ENCODE data around the gene THYN1.

The THYN1 gene

DNA sequence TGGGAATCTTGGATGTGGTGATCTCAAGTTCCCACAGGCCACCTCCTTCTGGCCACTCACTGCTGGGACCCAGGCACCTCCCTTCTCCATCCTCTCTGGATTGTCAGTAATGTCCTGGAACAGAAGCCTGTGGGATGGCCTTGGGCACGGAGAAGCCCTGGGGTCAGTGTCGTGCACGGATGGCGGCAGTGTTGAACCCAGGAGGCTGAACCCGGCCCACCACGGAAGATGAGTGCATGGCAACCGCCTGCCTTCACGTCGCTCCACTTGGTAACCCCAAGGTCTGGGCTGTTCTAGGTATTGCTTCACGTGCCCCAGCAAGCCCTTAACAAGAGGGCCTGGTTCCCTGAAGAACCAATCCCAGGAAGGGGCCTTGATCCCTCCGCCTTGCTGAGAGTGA, 7.1 kb downstream of the THYN1 start:
- no peaks in the 10 kb centered on the region for H3F3A ChIP-seq (ENCODE audit: insufficient read depth, low read length)
- no peak overlapping the region for H3K9ac ChIP-seq (ENCODE audit: low read length)
- H2AFZ ChIP-seq (ENCODE audit: low read length) = no peak overlapping the region
- H4K20me1 ChIP-seq (ENCODE audit: insufficient read depth, low read length) = no peaks in the 10 kb centered on the region
- TF ChIP-seq, protein P1, sequence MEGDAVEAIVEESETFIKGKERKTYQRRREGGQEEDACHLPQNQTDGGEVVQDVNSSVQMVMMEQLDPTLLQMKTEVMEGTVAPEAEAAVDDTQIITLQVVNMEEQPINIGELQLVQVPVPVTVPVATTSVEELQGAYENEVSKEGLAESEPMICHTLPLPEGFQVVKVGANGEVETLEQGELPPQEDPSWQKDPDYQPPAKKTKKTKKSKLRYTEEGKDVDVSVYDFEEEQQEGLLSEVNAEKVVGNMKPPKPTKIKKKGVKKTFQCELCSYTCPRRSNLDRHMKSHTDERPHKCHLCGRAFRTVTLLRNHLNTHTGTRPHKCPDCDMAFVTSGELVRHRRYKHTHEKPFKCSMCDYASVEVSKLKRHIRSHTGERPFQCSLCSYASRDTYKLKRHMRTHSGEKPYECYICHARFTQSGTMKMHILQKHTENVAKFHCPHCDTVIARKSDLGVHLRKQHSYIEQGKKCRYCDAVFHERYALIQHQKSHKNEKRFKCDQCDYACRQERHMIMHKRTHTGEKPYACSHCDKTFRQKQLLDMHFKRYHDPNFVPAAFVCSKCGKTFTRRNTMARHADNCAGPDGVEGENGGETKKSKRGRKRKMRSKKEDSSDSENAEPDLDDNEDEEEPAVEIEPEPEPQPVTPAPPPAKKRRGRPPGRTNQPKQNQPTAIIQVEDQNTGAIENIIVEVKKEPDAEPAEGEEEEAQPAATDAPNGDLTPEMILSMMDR (IDR thresholded peaks at IDR 0.05; ENCODE audit: low read length) = no peak
- no peak for TF ChIP-seq EZH2 (IDR thresholded peaks at IDR 0.05; ENCODE audit: borderline replicate concordance, low read length)
- no peaks in the 10 kb centered on the region for H3K79me2 ChIP-seq (ENCODE audit: insufficient read depth, low read length)
- H3K4me3 ChIP-seq (ENCODE audit: low read depth, low read length, poor library complexity, severe bottlenecking) = no peak overlapping the region
- no peaks in the 10 kb centered on the region for H3K9me3 ChIP-seq (ENCODE audit: low read length)
- H3K4me1 ChIP-seq (ENCODE audit: insufficient read depth, low read length, severe bottlenecking) = no peaks in the 10 kb centered on the region
- peaks cover 27% of the 10 kb centered on the region for H3K36me3 ChIP-seq (ENCODE audit: insufficient read depth, low read length)
- H3K27me3 ChIP-seq (ENCODE audit: insufficient read depth, low read length) = no peaks in the 10 kb centered on the region
- no peak overlapping the region for H3K4me2 ChIP-seq (ENCODE audit: low read length)
- no peaks in the 10 kb centered on the region for H3K9me2 ChIP-seq (ENCODE audit: low read depth, low read length)
- H3K27ac ChIP-seq (ENCODE audit: low read depth, low read length, poor library complexity, severe bottlenecking) = no peak overlapping the region

- no peak for TF ChIP-seq EZH2 (IDR thresholded peaks at IDR 0.05; ENCODE audit: borderline replicate concordance, low read length)
- TF ChIP-seq, protein P1 (IDR thresholded peaks at IDR 0.05; ENCODE audit: low read length) = no peak
- H3K36me3 ChIP-seq (ENCODE audit: insufficient read depth, low read length) = peaks cover 27% of the 10 kb centered on the region
- no peak overlapping the region for H3K4me3 ChIP-seq (ENCODE audit: low read depth, low read length, poor library complexity, severe bottlenecking)
Observed at GRCh38 chr11:134245434-134245833, 7.7 kb downstream of the THYN1 start.

GRCh38 chr11:134244593-134244992, 8.6 kb downstream of the THYN1 start:
- TF ChIP-seq, protein P1 (IDR thresholded peaks at IDR 0.05; ENCODE audit: low read length) = peak; percentile 67
- TF ChIP-seq EZH2 (IDR thresholded peaks at IDR 0.05; ENCODE audit: borderline replicate concordance, low read length) = no peak
- H3F3A ChIP-seq (ENCODE audit: insufficient read depth, low read length) = no peaks in the 10 kb centered on the region
- no peaks in the 10 kb centered on the region for H3K9me2 ChIP-seq (ENCODE audit: low read depth, low read length)
- H4K20me1 ChIP-seq (ENCODE audit: insufficient read depth, low read length) = no peaks in the 10 kb centered on the region
- no peak overlapping the region for H3K4me3 ChIP-seq (ENCODE audit: low read depth, low read length, poor library complexity, severe bottlenecking)
- no peaks in the 10 kb centered on the region for H3K9me3 ChIP-seq (ENCODE audit: low read length)
- no peak overlapping the region for H3K27ac ChIP-seq (ENCODE audit: low read depth, low read length, poor library complexity, severe bottlenecking)
- no peaks in the 10 kb centered on the region for H3K27me3 ChIP-seq (ENCODE audit: insufficient read depth, low read length)
- H3K4me1 ChIP-seq (ENCODE audit: insufficient read depth, low read length, severe bottlenecking) = no peaks in the 10 kb centered on the region
- H3K79me2 ChIP-seq (ENCODE audit: insufficient read depth, low read length) = no peaks in the 10 kb centered on the region
- H3K9ac ChIP-seq (ENCODE audit: low read length) = no peak overlapping the region
- H3K4me2 ChIP-seq (ENCODE audit: low read length) = no peak overlapping the region
- peaks cover 20% of the 10 kb centered on the region for H3K36me3 ChIP-seq (ENCODE audit: insufficient read depth, low read length)
- no peak overlapping the region for H2AFZ ChIP-seq (ENCODE audit: low read length)

More at GRCh38 chr11:134245434-134245833, 7.7 kb downstream of the THYN1 start:
- Histone ChIP-seq H3K79me2 (ENCODE audit: insufficient read depth, low read length) (no peaks in the 10 kb centered on the region), H3K27ac (ENCODE audit: low read depth, low read length, poor library complexity, severe bottlenecking) (no peak overlapping the region), H4K20me1 (ENCODE audit: insufficient read depth, low read length) (no peaks in the 10 kb centered on the region), H3K9me3 (ENCODE audit: low read length) (no peaks in the 10 kb centered on the region), H3K27me3 (ENCODE audit: insufficient read depth, low read length) (no peaks in the 10 kb centered on the region), H3K4me1 (ENCODE audit: insufficient read depth, low read length, severe bottlenecking) (no peaks in the 10 kb centered on the region), H3K9ac (ENCODE audit: low read length) (no peak overlapping the region), H3K9me2 (ENCODE audit: low read depth, low read length) (no peaks in the 10 kb centered on the region), H2AFZ (ENCODE audit: low read length) (no peak overlapping the region), H3K4me2 (ENCODE audit: low read length) (no peak overlapping the region), H3F3A (ENCODE audit: insufficient read depth, low read length) (no peaks in the 10 kb centered on the region)
